DMS114 treated with DMSO at 0.1 percent for 48 hours (cell line): ENCODE results near the gene NCMAP.
"Not testable (repeated sequence)": the region's sequence is repeated elsewhere in the genome, so short reads cannot be mapped to it uniquely, and the experiment has no call there.

Experiments used
- DNase-seq: peaks from one replicate; lab custom pipeline; 2025; ENCODE audit not compliant: unreplicated experiment; lab: John Stamatoyannopoulos, UW

NCMAP gene

GRCh38 chr1:24541711-24542346 is 14.1 kb upstream of the NCMAP start:
- no peak for DNase-seq

- DNase-seq: no peak
Observed at GRCh38 chr1:24544239-24544638, 11.6 kb upstream of the NCMAP start.

GRCh38 chr1:24545662-24546061 is 10.2 kb upstream of the NCMAP start:
- DNase-seq: no peak

GRCh38 chr1:24547195-24547594 is 8.7 kb upstream of the NCMAP start:
- DNase-seq: no peak

GRCh38 chr1:24548070-24548469 is 7.8 kb upstream of the NCMAP start:
- DNase-seq: no peak

- not testable (repeated sequence) for DNase-seq
Observed at GRCh38 chr1:24549210-24549609, 6.7 kb upstream of the NCMAP start.

GRCh38 chr1:24551290-24551959 is 4.5 kb upstream of the NCMAP start:
- DNase-seq: no peak

- no peak for DNase-seq
Observed at GRCh38 chr1:24551960-24552571, 3.8 kb upstream of the NCMAP start.

GRCh38 chr1:24553931-24554330 is 2.0 kb upstream of the NCMAP start:
- DNase-seq: no peak

GRCh38 chr1:24554714-24555113 is 1.2 kb upstream of the NCMAP start:
- DNase-seq: no peak

- DNase-seq: no peak
Observed at GRCh38 chr1:24556414-24556795, 518 bp downstream of the NCMAP start.

GRCh38 chr1:24557220-24557619 is 1.3 kb downstream of the NCMAP start:
- DNase-seq: no peak

- no peak for DNase-seq
Observed at GRCh38 chr1:24557711-24558131, 1.8 kb downstream of the NCMAP start.

- no peak for DNase-seq
Observed at GRCh38 chr1:24558455-24558854, 2.6 kb downstream of the NCMAP start.

- DNase-seq: no peak
Observed at GRCh38 chr1:24558902-24559791, 3.3 kb downstream of the NCMAP start.

GRCh38 chr1:24560361-24560760 is 4.5 kb downstream of the NCMAP start:
- no peak for DNase-seq

- DNase-seq: no peak
Observed at GRCh38 chr1:24562625-24563024, 6.7 kb downstream of the NCMAP start.

GRCh38 chr1:24564695-24565094 is 8.8 kb downstream of the NCMAP start:
- no peak for DNase-seq

GRCh38 chr1:24566236-24566867 is 10.5 kb downstream of the NCMAP start:
- DNase-seq: no peak

- no peak for DNase-seq
Observed at GRCh38 chr1:24567792-24568388, 12.0 kb downstream of the NCMAP start.

GRCh38 chr1:24568475-24568874 is 12.6 kb downstream of the NCMAP start:
- DNase-seq: no peak
